Activated B cell treated with CpG ODN at 0.5 μM for 24 hours (primary cell): ENCODE data around the gene GPR17. TPM values are rescaled to one million over a fixed set of nuclear protein-coding genes. Genes with fewer than 3 reads are reported as not detected.

Source experiments
- ATAC-seq: fragments of 200-7000 bp; cut with Tn5 transposase; one replicate; pipeline ENCODE4 v1.10.0; 2021; ENCODE audit warnings: low read depth, mild to moderate bottlenecking, moderate library complexity
- CTCF ChIA-PET: fragments of 350-600 bp; sonication (Branson Sonifier 250); formaldehyde crosslinking; loops from one replicate; lab custom pipeline; 2021; ENCODE audit warnings: antibody characterized with exemption; lab: Charles Lee
- POLR2A ChIA-PET: fragments of 350-600 bp; sonication (Branson Sonifier 250); formaldehyde crosslinking; loops from one replicate; lab custom pipeline; 2021; ENCODE audit warnings: antibody characterized with exemption; lab: Charles Lee
- DNase-seq: peaks from one replicate; pipeline ENCODE4 v3.0.0; 2022
- H3K27ac Mint-ChIP-seq: one replicate; pipeline ENCODE4 v1.8.0; 2020; ENCODE audit warnings: mixed read lengths
- H3K27me3 Mint-ChIP-seq: one replicate; pipeline ENCODE4 v1.8.0; 2021; ENCODE audit warnings: mixed read lengths
- H3K36me3 Mint-ChIP-seq: one replicate; pipeline ENCODE4 v1.8.0; 2021; ENCODE audit warnings: low read depth, mixed read lengths
- H3K4me1 Mint-ChIP-seq: one replicate; pipeline ENCODE4 v1.8.0; 2021; ENCODE audit warnings: mixed read lengths
- H3K4me3 Mint-ChIP-seq: one replicate; pipeline ENCODE4 v1.8.0; 2020; ENCODE audit warnings: mild to moderate bottlenecking, mixed read lengths
- H3K9me3 Mint-ChIP-seq: one replicate; pipeline ENCODE4 v1.8.0; 2020; ENCODE audit warnings: mixed read lengths
- CTCF ChIP-seq: fragments of 200-600 bp; IDR thresholded peaks from one replicate; pipeline ENCODE4 v1.8.0; 2022; ENCODE audit warnings: antibody characterized with exemption, mild to moderate bottlenecking
- intact Hi-C: fragments of 100-400 bp; cut with micrococcal nuclease; formaldehyde crosslinking; loops from one replicate; pipeline ENCODE4 v1.15.1; 2024
- total RNA-seq: library from RNA; stranded (reverse); gene quantifications from 2 replicates; pipeline ENCODE4 v1.2.3, GENCODE V29; 2022

The GPR17 gene
- total RNA-seq, 1 donor from 2014 or later, result not detected

- ATAC-seq (no peak), DNase-seq (no peak)
- Mint-ChIP-seq H3K27ac (no peak overlapping the region), H3K4me1 (peaks cover 6% of the 10 kb centered on the region), H3K27me3 (peaks cover 10% of the 10 kb centered on the region), H3K9me3 (no peaks in the 10 kb centered on the region), H3K4me3 (no peak overlapping the region), H3K36me3 (no peaks in the 10 kb centered on the region)
- POLR2A ChIA-PET, result interaction anchor here (0.6 kb wide), 1 partner anchor 166 kb away, joined by 3 read pairs; no protein-coding TSS in a partner anchor
- no peak for TF ChIP-seq CTCF
- CTCF ChIA-PET, result no interaction called here
- intact Hi-C loops, result no loop called here
Measured at GRCh38 chr2:127681976-127682857, 36.3 kb downstream of the GPR17 start.

GRCh38 chr2:127683056-127683455, 37.1 kb downstream of the GPR17 start:
- no peak for TF ChIP-seq CTCF
- no peak overlapping the region for H3K27ac Mint-ChIP-seq
- intact Hi-C loops, result no loop called here
- no peak for DNase-seq
- H3K27me3 Mint-ChIP-seq, result peaks cover 6% of the 10 kb centered on the region
- ATAC-seq, result no peak
- H3K36me3 Mint-ChIP-seq, result peaks cover 2% of the 10 kb centered on the region
- POLR2A ChIA-PET, result no interaction called here
- CTCF ChIA-PET, result interaction anchor here (1.4 kb wide), 1 partner anchor 92 kb away, joined by 4 read pairs; no protein-coding TSS in a partner anchor
- H3K4me3 Mint-ChIP-seq, result no peak overlapping the region
- H3K9me3 Mint-ChIP-seq, result peaks cover 2% of the 10 kb centered on the region
- peaks cover 6% of the 10 kb centered on the region for H3K4me1 Mint-ChIP-seq

- peaks cover 4% of the 10 kb centered on the region for H3K9me3 Mint-ChIP-seq
- no peaks in the 10 kb centered on the region for H3K27me3 Mint-ChIP-seq
- peaks cover 6% of the 10 kb centered on the region for H3K36me3 Mint-ChIP-seq
- peaks cover 6% of the 10 kb centered on the region for H3K4me1 Mint-ChIP-seq
- H3K4me3 Mint-ChIP-seq, result no peak overlapping the region
- ATAC-seq, result no peak
- ChIA-PET POLR2A (no interaction called here), CTCF (interaction anchor here (1.4 kb wide), 1 partner anchor 92 kb away, joined by 4 read pairs; no protein-coding TSS in a partner anchor)
- no peak for DNase-seq
- intact Hi-C loops, result no loop called here
- no peak overlapping the region for H3K27ac Mint-ChIP-seq
- no peak for TF ChIP-seq CTCF
Measured at GRCh38 chr2:127683757-127684156, 37.8 kb downstream of the GPR17 start.

- TF ChIP-seq CTCF, result no peak
- H3K4me1 Mint-ChIP-seq, result peaks cover 6% of the 10 kb centered on the region
- no peak overlapping the region for H3K4me3 Mint-ChIP-seq
- ChIA-PET CTCF (interaction anchor here (1.7 kb wide), 1 partner anchor 94 kb away, joined by 5 read pairs; no protein-coding TSS in a partner anchor), POLR2A (no interaction called here)
- no peak overlapping the region for H3K27ac Mint-ChIP-seq
- no peaks in the 10 kb centered on the region for H3K27me3 Mint-ChIP-seq
- peaks cover 5% of the 10 kb centered on the region for H3K9me3 Mint-ChIP-seq
- intact Hi-C loops, result no loop called here
- peaks cover 6% of the 10 kb centered on the region for H3K36me3 Mint-ChIP-seq
- ATAC-seq, result no peak
- no peak for DNase-seq
Measured at GRCh38 chr2:127685410-127686080, 39.6 kb downstream of the GPR17 start.

- intact Hi-C loops, result no loop called here
- ChIA-PET POLR2A (no interaction called here), CTCF (no interaction called here)
- no peak overlapping the region for H3K27ac Mint-ChIP-seq
- DNase-seq (no peak), ATAC-seq (no peak)
- no peak for TF ChIP-seq CTCF
- peaks cover 16% of the 10 kb centered on the region for H3K9me3 Mint-ChIP-seq
- H3K27me3 Mint-ChIP-seq, result no peaks in the 10 kb centered on the region
- H3K36me3 Mint-ChIP-seq, result peaks cover 6% of the 10 kb centered on the region
- no peak overlapping the region for H3K4me3 Mint-ChIP-seq
- no peaks in the 10 kb centered on the region for H3K4me1 Mint-ChIP-seq
Measured at GRCh38 chr2:127688405-127688804, 42.5 kb downstream of the GPR17 start.
